T47D (cell line): Measurements from ENCODE around the gene ERG.

Experiments used
- DNase-seq, 2 experiments: peaks; one replicate each; pipeline versions ENCODE4 v3.0.0 to v3.0.0-alpha.2; 2011 to 2012; ENCODE audit warnings: low read depth in 1 of 2, low spot score in 1 of 2
- JUND ChIP-seq: IDR thresholded peaks from 2 replicates; pipeline ENCODE4 v1.6.1; 2012; ENCODE audit warnings: low read depth
- in situ Hi-C: cut with HindIII; loops from 2 replicates; pipeline ENCODE4 v1.10.0; 2016; ENCODE audit warnings: low sequenced_read_pairs, low pct_unique_long_range_greater_than_20kb

The ERG gene

GRCh38 chr21:38404177-38404576 is 94.1 kb downstream of the ERG start:
- TF ChIP-seq JUND: no peak
- in situ Hi-C loops: no loop called here
- DNase-seq: no peak

- in situ Hi-C loops: no loop called here
- DNase-seq: peak in 1 of 2 experiments; percentile 11
- no peak for TF ChIP-seq JUND
Observed at GRCh38 chr21:38402795-38403194, 95.5 kb downstream of the ERG start.

- TF ChIP-seq JUND: no peak
Observed at GRCh38 chr21:38402291-38402690, 96.0 kb downstream of the ERG start.

GRCh38 chr21:38401191-38401926 is 96.9 kb downstream of the ERG start:
- in situ Hi-C loops: no loop called here
- no peak for TF ChIP-seq JUND
- DNase-seq: no peak

More at GRCh38 chr21:38402291-38402690, 96.0 kb downstream of the ERG start:
- in situ Hi-C loops: no loop called here
- peak in 1 of 2 experiments; percentile 8 for DNase-seq

GRCh38 chr21:38400195-38400919 is 97.9 kb downstream of the ERG start:
- in situ Hi-C loops: no loop called here

GRCh38 chr21:38399103-38399502 is 99.2 kb downstream of the ERG start:
- no peak for TF ChIP-seq JUND
- DNase-seq: no peak

More at GRCh38 chr21:38400195-38400919, 97.9 kb downstream of the ERG start:
- TF ChIP-seq JUND: no peak
- DNase-seq: no peak

GRCh38 chr21:38396325-38396724 is 102.0 kb downstream of the ERG start:
- in situ Hi-C loops: no loop called here
- DNase-seq: no peak
- TF ChIP-seq JUND: no peak

More at GRCh38 chr21:38399103-38399502, 99.2 kb downstream of the ERG start:
- in situ Hi-C loops: no loop called here

- no peak for TF ChIP-seq JUND
- no peak for DNase-seq
- in situ Hi-C loops: no loop called here
Observed at GRCh38 chr21:38395581-38395980, 102.7 kb downstream of the ERG start.

- DNase-seq: no peak
- in situ Hi-C loops: no loop called here
- no peak for TF ChIP-seq JUND
Observed at GRCh38 chr21:38392661-38393060, 105.6 kb downstream of the ERG start.

- DNase-seq: no peak
- TF ChIP-seq JUND: no peak
- in situ Hi-C loops: no loop called here
Observed at GRCh38 chr21:38389896-38390295, 108.4 kb downstream of the ERG start.

GRCh38 chr21:38389354-38389676 is 109.0 kb downstream of the ERG start:
- no peak for TF ChIP-seq JUND
- in situ Hi-C loops: no loop called here

GRCh38 chr21:38388647-38389353 is 109.5 kb downstream of the ERG start:
- no peak for TF ChIP-seq JUND
- DNase-seq: no peak
- in situ Hi-C loops: no loop called here

More at GRCh38 chr21:38389354-38389676, 109.0 kb downstream of the ERG start:
- DNase-seq: no peak

GRCh38 chr21:38388203-38388602 is 110.1 kb downstream of the ERG start:
- in situ Hi-C loops: no loop called here

More at GRCh38 chr21:38388203-38388602, 110.1 kb downstream of the ERG start:
- no peak for DNase-seq
- no peak for TF ChIP-seq JUND
